Spleen (tissue), 11 donors: ENCODE results near the gene PLEKHH1. TPM values are rescaled to one million over a fixed set of nuclear protein-coding genes. Genes with fewer than 3 reads are reported as not detected.

Source experiments
- DNase-seq: peaks from one replicate; pipeline ENCODE4 v3.0.0-alpha.2; 2020
- H3K27ac ChIP-seq, 8 donors: fragments of 200-600 bp; sonication (generic) in 7 of 8; 1 replicate in 4 of 8; 2 replicates in 4 of 8; pipeline versions ENCODE4 v1.5.0 to v1.8.0; 2016 to 2021; ENCODE audit warnings: inconsistent platforms in 4 of 8, mild to moderate bottlenecking in 4 of 8, moderate library complexity in 1 of 8
- H3K27me3 ChIP-seq, 7 donors: fragments of 200-600 bp; sonication (generic) in 6 of 7; replicated peaks in 1 of 7; 1 replicate in 4 of 7; 2 replicates in 3 of 7; pipeline versions ENCODE4 v1.5.0 to v1.8.0; 2016 to 2021; ENCODE audit warnings: inconsistent platforms in 3 of 7, mild to moderate bottlenecking in 1 of 7
- H3K36me3 ChIP-seq, 6 donors: fragments of 200-600 bp; sonication (generic) in 5 of 6; 1 replicate in 4 of 6; 2 replicates in 2 of 6; pipeline versions ENCODE4 v1.5.0 to v1.8.0; 2016 to 2021; ENCODE audit warnings: inconsistent platforms in 2 of 6
- H3K4me1 ChIP-seq, 6 donors: fragments of 200-600 bp; sonication (generic) in 5 of 6; 1 replicate in 3 of 6; 2 replicates in 3 of 6; pipeline versions ENCODE4 v1.5.0 to v1.8.0; 2016 to 2021; ENCODE audit warnings: inconsistent platforms in 3 of 6
- H3K4me3 ChIP-seq, 8 donors: fragments of 200-600 bp; sonication (generic) in 7 of 8; 1 replicate in 4 of 8; 2 replicates in 4 of 8; pipeline versions ENCODE4 v1.5.0 to v1.8.0; 2016 to 2021; ENCODE audit warnings: inconsistent platforms in 4 of 8, mild to moderate bottlenecking in 4 of 8, moderate library complexity in 2 of 8
- H3K9me3 ChIP-seq, 8 donors: fragments of 200-600 bp; sonication (generic) in 7 of 8; 1 replicate in 4 of 8; 2 replicates in 4 of 8; pipeline versions ENCODE4 v1.5.0 to v1.8.0; 2016 to 2021; ENCODE audit warnings: inconsistent platforms in 4 of 8
- POLR2A ChIP-seq, 3 donors: fragments of 450-650 bp; IDR thresholded peaks; one replicate each; pipeline ENCODE4 v1.5.1; 2017; ENCODE audit warnings: antibody characterized with exemption in 3 of 3, mild to moderate bottlenecking in 1 of 3
- POLR2AphosphoS5 ChIP-seq, 3 donors: sonication (generic); formaldehyde crosslinking; IDR thresholded peaks; one replicate each; pipeline ENCODE4 v1.5.1; 2017; ENCODE audit warnings: antibody characterized with exemption in 3 of 3
- WGBS, 5 donors: extraction: QIAGEN DNeasy Blood & Tissue Kit in 3 of 5; methylation state at CpG; one replicate each; pipeline versions ENCODE4 v1.1.5 to v1.1.7; 2013 to 2018; 5-methylcytosine and 5-hydroxymethylcytosine counted together
- intact Hi-C: fragments of 100-400 bp; cut with DNase I; formaldehyde crosslinking; loops from one replicate; pipeline ENCODE4 v1.15.0; 2023; ENCODE audit warnings: low total_unique reads
- polyA plus RNA-seq, 3 donors: library from polyadenylated mRNA; stranded (reverse); fragments of 200-250 nt; gene quantifications; one replicate each; pipeline ENCODE4 v1.2.1, GENCODE V29; 2013
- total RNA-seq, 7 donors: library from RNA; depleted of rRNA in 3 of 7; stranded (reverse); fragments of >200 nt in 3 of 7; fragmentation: NEBNext Ultra II Directional in 4 of 7; extraction: Animal tissue kit (Norgen Biotek cat#: 25700) in 4 of 7; gene quantifications; one replicate each; pipeline versions ENCODE4 v1.1.0 to v1.2.1, GENCODE V29; 2016 to 2021
- TF ChIP-seq, protein P1 (sequence below), 11 experiments: fragments of 200-600 bp in 7 of 11; fragments of 450-650 bp in 4 of 11; sonication (generic) in 4 of 11; IDR thresholded peaks in 8 of 11; conservative IDR thresholded peaks in 3 of 11; 1 replicate in 7 of 11; 2 replicates in 4 of 11; pipeline versions ENCODE4 v1.4.0 to v1.8.0; 2016 to 2021; ENCODE audit warnings: antibody characterized with exemption in 11 of 11, inconsistent platforms in 4 of 11, mild to moderate bottlenecking in 1 of 11
- donor health status: healthy with polysubstance abuse.
- donor health status: DM: no; HTN: no; CAD: no; lungs with moderate emphysema.
- donor health status: DM: no; HTN: no; CAD: no.
- donor health status: Bipolar disorder and iron deficiency.
- donor health status: healthy.
- donor health status: DM: no; HTN: no; CAD: no.
- donor health status: DM: yes; HTN: yes; CAD: no.

PLEKHH1 gene
- total and polyA plus RNA-seq, 10 donors, result 0.56 to 7.1 (median 4.1) TPM

DNA sequence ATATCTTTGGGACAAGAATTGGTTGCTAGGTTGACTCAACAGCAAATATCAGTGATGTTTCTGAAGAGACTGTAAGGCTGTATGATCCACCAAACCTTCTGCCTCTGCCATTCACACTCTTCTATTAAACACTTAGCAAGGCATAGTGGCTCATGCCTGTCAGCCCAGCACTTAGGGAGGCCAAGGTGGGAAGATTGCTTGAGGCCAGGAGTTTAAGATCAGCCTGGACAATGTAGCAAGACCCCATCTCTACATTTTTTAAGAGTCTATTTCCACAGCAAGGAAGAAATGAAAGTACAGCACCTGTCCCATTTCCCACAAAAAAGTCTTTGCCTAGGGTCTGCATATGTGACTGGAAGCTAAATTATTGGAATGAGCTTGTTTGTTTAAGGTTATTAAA lies 94.4 kb downstream of the PLEKHH1 start:
- Histone ChIP-seq H3K36me3 (no peaks in the 10 kb centered on the region), H3K4me1 (peaks cover 0 to 8% (median 0%) of the 10 kb centered on the region in 6 donors), H3K4me3 (no peak overlapping the region), H3K27ac (no peak overlapping the region), H3K27me3 (no peaks in the 10 kb centered on the region), H3K9me3 (no peaks in the 10 kb centered on the region)
- intact Hi-C loops, result no loop called here
- no peak for DNase-seq
- TF ChIP-seq POLR2AphosphoS5 (IDR thresholded peaks at IDR 0.05), result no peak
- TF ChIP-seq POLR2A (IDR thresholded peaks at IDR 0.05), result no peak
- TF ChIP-seq, protein P1, sequence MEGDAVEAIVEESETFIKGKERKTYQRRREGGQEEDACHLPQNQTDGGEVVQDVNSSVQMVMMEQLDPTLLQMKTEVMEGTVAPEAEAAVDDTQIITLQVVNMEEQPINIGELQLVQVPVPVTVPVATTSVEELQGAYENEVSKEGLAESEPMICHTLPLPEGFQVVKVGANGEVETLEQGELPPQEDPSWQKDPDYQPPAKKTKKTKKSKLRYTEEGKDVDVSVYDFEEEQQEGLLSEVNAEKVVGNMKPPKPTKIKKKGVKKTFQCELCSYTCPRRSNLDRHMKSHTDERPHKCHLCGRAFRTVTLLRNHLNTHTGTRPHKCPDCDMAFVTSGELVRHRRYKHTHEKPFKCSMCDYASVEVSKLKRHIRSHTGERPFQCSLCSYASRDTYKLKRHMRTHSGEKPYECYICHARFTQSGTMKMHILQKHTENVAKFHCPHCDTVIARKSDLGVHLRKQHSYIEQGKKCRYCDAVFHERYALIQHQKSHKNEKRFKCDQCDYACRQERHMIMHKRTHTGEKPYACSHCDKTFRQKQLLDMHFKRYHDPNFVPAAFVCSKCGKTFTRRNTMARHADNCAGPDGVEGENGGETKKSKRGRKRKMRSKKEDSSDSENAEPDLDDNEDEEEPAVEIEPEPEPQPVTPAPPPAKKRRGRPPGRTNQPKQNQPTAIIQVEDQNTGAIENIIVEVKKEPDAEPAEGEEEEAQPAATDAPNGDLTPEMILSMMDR (IDR thresholded peaks at IDR 0.05 in 8 of 11, conservative IDR thresholded peaks at IDR 0.05 in 3 of 11), result no peak

GRCh38 chr14:67630186-67630585 lies 97.1 kb downstream of the PLEKHH1 start:
- 91 to 95% (median 93%) methylated on average over 4 of the region's 4 CpGs for WGBS, 5 donors
- DNase-seq, result no peak
- Histone ChIP-seq H3K4me3 (no peak overlapping the region), H3K9me3 (no peaks in the 10 kb centered on the region), H3K27me3 (no peaks in the 10 kb centered on the region), H3K27ac (no peak overlapping the region), H3K4me1 (no peaks in the 10 kb centered on the region), H3K36me3 (no peaks in the 10 kb centered on the region)
- TF ChIP-seq, protein P1 (IDR thresholded peaks at IDR 0.05 in 8 of 11, conservative IDR thresholded peaks at IDR 0.05 in 3 of 11), result no peak
- TF ChIP-seq POLR2AphosphoS5 (IDR thresholded peaks at IDR 0.05) (no peak), POLR2A (IDR thresholded peaks at IDR 0.05) (no peak)
- intact Hi-C loops, result no loop called here

DNA sequence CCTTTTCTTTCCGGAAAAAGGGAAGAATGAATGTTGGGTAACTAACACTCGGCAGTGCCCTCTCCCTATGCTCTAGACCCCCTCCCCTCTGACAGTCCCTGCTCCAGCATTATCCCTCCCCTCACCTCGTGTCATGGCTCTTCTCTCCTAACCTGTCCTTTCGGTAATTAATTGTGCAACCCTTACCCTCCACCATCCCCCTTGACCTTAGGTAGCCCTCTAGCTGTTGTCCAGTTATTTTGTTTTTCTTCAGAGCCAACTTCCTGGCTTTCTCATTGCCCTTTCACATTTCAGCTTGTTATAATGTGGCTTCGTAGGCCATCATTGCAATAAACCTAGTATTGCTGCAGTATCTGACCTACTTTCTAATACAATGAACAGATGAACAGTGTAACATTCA lies 97.8 kb downstream of the PLEKHH1 start:
- DNase-seq, result no peak
- no peaks in the 10 kb centered on the region for H3K9me3 ChIP-seq
- TF ChIP-seq POLR2AphosphoS5 (IDR thresholded peaks at IDR 0.05), result no peak
- no peak for TF ChIP-seq POLR2A (IDR thresholded peaks at IDR 0.05)
- TF ChIP-seq, protein P1 (IDR thresholded peaks at IDR 0.05 in 8 of 11, conservative IDR thresholded peaks at IDR 0.05 in 3 of 11), result no peak
- H3K4me1 ChIP-seq, result no peaks in the 10 kb centered on the region
- H3K4me3 ChIP-seq, result no peak overlapping the region
- H3K27me3 ChIP-seq, result no peaks in the 10 kb centered on the region
- WGBS, 5 donors, result 75 to 84% (median 81%) methylated on average over 5 of the region's 5 CpGs
- H3K36me3 ChIP-seq, result no peaks in the 10 kb centered on the region
- intact Hi-C loops, result no loop called here
- no peak overlapping the region for H3K27ac ChIP-seq

- Histone ChIP-seq H3K4me1 (no peaks in the 10 kb centered on the region), H3K27me3 (no peaks in the 10 kb centered on the region), H3K27ac (no peak overlapping the region), H3K4me3 (no peak overlapping the region), H3K36me3 (no peaks in the 10 kb centered on the region), H3K9me3 (no peaks in the 10 kb centered on the region)
- DNase-seq, result no peak
- TF ChIP-seq POLR2A (IDR thresholded peaks at IDR 0.05) (no peak), POLR2AphosphoS5 (IDR thresholded peaks at IDR 0.05) (no peak)
- TF ChIP-seq, protein P1 (IDR thresholded peaks at IDR 0.05 in 8 of 11, conservative IDR thresholded peaks at IDR 0.05 in 3 of 11), result no peak
- 88 to 90% (median 89%) methylated on average over 5 of the region's 5 CpGs for WGBS, 5 donors
- intact Hi-C loops, result no loop called here
Observed at GRCh38 chr14:67633451-67634147, 100.5 kb downstream of the PLEKHH1 start.
